GM10248 (cell line): ENCODE data around the gene PHTF1.

Experiments
- CTCF ChIA-PET: fragments of 300-600 bp; sonication (Branson Sonifier 250); formaldehyde crosslinking; extraction: SDS; loops from one replicate; lab custom pipeline; 2021; ENCODE audit warnings: antibody characterized with exemption; lab: Yijun Ruan, JAX
- POLR2A ChIA-PET: fragments of 350-650 bp; sonication (Branson Sonifier 250); formaldehyde crosslinking; extraction: SDS; loops from one replicate; lab custom pipeline; 2020; ENCODE audit warnings: antibody characterized with exemption; lab: Yijun Ruan, JAX
- DNase-seq: peaks from one replicate; pipeline ENCODE4 v3.0.0; 2012; ENCODE audit errors: extremely low spot score
- TF ChIP-seq, protein P1 (sequence below): IDR thresholded peaks from 2 replicates; pipeline ENCODE4 v1.5.1; 2012; ENCODE audit warnings: mild to moderate bottlenecking, low read depth; ENCODE audit errors: extremely low read depth, missing control alignments, control extremely low read depth

The PHTF1 gene

DNA sequence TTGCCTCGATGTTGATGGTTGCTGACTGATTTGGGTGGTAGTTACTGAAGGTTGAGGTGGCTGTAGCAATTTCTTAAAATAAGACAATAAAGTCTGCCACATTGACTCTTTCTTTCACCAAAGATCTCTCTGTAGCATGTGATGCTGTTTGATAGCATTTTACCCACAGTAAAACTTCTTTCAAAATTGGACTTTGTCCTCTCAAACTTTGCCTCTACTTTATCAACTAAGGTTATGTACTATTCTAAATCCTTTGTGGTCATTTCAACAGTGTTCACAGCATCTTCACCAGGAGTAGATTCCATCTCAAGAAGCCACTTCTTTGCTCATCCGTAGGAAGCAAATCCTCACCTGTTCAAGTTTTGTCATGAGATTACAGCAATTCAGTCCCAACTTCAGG, 93.2 kb downstream of the PHTF1 start:
- TF ChIP-seq, protein P1, sequence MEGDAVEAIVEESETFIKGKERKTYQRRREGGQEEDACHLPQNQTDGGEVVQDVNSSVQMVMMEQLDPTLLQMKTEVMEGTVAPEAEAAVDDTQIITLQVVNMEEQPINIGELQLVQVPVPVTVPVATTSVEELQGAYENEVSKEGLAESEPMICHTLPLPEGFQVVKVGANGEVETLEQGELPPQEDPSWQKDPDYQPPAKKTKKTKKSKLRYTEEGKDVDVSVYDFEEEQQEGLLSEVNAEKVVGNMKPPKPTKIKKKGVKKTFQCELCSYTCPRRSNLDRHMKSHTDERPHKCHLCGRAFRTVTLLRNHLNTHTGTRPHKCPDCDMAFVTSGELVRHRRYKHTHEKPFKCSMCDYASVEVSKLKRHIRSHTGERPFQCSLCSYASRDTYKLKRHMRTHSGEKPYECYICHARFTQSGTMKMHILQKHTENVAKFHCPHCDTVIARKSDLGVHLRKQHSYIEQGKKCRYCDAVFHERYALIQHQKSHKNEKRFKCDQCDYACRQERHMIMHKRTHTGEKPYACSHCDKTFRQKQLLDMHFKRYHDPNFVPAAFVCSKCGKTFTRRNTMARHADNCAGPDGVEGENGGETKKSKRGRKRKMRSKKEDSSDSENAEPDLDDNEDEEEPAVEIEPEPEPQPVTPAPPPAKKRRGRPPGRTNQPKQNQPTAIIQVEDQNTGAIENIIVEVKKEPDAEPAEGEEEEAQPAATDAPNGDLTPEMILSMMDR = no peak
- ChIA-PET POLR2A (no interaction called here), CTCF (interaction anchor here (1.1 kb wide), 1 partner anchor 594 kb away, joined by 3 read pairs; the partner anchor contains the start of gene LRIG2)
- no peak for DNase-seq

DNA sequence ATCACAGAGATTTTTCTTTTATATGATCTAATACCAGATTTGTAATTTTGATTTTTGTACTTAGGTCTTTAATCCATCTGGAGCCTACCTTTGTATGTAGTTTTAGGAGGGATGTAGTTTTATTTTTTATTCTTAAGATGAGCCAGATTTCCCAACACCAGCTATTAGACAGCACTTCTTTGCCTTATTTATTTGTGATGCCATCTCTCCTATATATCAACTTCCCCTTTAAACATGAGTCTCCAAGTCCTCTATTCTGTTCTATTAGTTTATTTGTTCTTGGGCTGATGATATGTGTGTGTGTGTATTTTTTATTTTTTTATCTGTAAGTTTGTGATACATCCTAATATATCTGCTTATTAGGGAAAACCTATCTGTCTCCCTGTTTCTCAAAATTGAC, 94.2 kb downstream of the PHTF1 start:
- ChIA-PET CTCF (interaction anchor here (0.9 to 1.6 kb wide), 2 partner anchors 10 to 569 kb away, joined by 3 read pairs; no protein-coding TSS in a partner anchor), POLR2A (no interaction called here)
- TF ChIP-seq, protein P1 = no peak
- DNase-seq = no peak

DNA sequence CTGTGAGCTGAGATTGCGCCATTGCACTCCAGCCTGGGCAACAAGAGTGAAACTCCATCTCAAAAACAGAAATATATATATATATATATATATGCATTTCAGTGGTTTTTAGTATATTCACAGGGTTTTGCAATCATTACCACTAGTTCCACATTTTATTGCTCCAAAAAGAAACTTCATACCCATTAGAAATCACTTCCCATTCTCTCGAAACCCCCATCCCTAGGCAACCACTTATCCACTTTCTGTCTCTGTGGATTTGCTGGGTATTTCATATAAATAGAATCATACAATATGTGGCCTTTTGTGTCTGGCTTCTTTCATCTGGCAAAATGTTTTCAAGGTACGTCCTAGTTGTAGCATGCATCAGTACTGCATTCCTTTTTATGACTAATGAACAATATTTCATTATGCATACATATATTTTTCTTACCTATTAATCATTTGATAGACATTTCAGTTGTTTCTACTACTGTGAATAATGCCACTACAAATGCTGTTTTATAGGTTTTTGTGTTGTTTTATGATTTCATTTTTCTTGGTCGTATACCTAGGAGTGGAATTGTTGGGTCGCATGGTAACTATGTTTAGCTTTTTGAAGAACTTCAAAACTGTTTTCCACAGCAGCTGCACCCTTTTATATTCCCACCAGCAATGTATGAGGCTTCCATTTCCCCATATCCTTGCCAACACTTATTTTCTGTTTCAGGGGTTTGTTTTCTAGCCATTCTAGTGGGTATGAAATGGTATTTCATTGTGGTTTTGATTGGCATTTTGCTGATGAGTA, 95.9 kb downstream of the PHTF1 start:
- TF ChIP-seq, protein P1 = no peak
- POLR2A ChIA-PET = no interaction called here
- CTCF ChIA-PET = no interaction called here
- no peak for DNase-seq

DNA sequence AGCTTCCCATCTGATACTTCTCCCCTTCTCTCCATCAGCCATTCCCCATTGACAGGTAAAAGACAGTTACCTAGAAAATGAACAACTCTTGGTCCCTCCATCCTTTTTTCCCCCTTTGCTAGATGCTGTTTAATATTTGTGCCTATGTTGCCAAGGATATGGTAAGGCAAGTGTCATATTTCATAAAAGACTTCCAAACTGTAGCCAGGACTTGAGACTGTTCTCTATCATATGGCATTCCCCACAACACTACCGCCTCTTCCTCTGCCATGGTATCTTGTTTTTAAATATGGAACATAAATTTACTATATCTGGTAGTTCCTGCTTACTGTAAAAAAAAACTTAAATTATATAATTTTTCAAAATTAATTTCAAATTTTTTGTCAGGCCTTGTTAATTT, 97.2 kb downstream of the PHTF1 start:
- ChIA-PET POLR2A (no interaction called here), CTCF (interaction anchor here (0.7 kb wide), 1 partner anchor 9 kb away, joined by 3 read pairs; no protein-coding TSS in a partner anchor)
- TF ChIP-seq, protein P1 = no peak
- no peak for DNase-seq

DNA sequence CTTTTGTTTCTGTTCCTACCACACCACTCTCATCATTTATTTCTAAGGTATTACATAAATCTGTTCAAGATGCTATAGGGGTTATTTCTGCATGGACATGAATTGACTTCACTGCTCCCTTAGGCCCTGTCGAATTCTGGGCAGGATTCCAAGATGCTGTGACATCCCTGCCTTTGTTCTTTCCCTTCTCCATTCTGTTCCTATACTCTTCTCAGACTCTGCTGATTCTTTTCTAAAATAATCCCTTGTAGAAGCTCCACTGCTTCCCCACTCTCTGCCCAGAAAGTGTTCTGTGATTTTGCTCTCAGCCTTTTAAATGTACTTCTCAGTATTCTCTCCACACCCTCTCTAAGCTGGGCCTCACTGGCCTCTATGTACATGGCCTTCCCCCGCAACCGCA, 99.2 kb downstream of the PHTF1 start:
- no peak for DNase-seq
- POLR2A ChIA-PET = no interaction called here
- TF ChIP-seq, protein P1 = no peak
- CTCF ChIA-PET = no interaction called here

DNA sequence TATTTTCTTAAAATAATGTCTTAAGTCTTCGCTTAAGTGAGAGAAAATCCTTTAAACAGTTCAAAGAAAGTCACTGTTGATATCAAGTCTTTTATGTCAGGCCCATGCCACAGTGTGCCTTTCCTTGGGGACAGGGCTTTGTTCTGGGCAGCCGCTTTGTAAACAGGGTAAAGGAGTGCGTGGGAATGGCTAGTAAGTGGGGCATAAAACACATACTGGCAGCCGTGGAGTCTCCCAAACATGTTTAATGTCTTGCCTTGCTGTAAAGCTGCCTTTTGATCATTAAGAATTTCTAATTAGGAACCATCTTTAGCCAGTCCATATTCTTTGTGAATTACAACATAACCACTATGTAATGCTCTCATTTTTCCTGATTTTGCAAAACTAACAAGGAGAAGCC, 99.7 kb downstream of the PHTF1 start:
- CTCF ChIA-PET = no interaction called here
- no peak for DNase-seq
- POLR2A ChIA-PET = no interaction called here
- TF ChIP-seq, protein P1 = no peak
